ACHN (cell line): ENCODE results near the gene CACNA1C.

Experiments used
- DNase-seq: peaks from one replicate; pipeline ENCODE4 v3.0.0-alpha.2; 2015
- in situ Hi-C: cut with HindIII; loops from 2 replicates; pipeline ENCODE4 v1.10.0; 2017; ENCODE audit warnings: low sequenced_read_pairs, low pct_ligation_motif_present, low pct_unique_long_range_greater_than_20kb

The CACNA1C gene

DNA sequence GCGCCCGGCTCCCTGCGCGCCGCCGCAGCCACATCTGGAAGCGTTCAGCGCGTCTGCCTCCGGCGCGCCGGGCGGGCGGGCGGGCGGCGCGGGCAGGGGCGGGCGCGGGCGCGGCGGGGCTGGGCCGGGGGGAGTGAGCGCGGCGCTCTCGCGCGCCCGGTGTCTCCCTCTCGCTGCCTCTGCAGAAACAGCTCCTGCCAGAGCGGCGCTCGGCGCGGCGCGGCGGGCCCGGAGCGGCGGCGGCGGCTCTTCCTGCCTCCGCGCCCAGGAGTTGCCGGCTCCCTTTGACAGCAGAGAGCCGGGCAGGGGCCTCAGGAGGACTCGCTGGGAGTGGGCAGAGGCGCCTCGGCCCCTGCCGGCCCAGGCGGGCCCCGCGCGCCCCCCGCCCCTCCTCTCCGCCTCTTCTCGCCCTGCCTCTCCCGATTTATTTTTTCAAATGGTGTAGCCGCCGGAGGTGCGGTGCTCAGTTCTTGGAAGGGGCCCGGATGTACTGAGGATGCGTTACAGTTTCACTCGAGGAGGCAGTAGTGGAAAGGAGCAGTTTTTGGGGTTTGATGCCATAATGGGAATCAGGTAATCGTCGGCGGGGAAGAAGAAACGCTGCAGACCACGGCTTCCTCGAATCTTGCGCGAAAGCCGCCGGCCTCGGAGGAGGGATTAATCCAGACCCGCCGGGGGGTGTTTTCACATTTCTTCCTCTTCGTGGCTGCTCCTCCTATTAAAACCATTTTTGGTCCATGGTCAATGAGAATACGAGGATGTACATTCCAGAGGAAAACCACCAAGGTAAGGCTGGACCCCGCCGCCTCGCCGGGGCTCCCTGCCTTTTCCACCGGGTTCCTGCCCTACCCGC is at the start of gene CACNA1C:
TSS of gene CACNA1C (plus strand) at position 162 of the 853 bp plus-strand sequence. CDS start at position 738, 576 bp downstream.
- DNase-seq, result peak; percentile 54
- in situ Hi-C loops, result no loop called here

DNA sequence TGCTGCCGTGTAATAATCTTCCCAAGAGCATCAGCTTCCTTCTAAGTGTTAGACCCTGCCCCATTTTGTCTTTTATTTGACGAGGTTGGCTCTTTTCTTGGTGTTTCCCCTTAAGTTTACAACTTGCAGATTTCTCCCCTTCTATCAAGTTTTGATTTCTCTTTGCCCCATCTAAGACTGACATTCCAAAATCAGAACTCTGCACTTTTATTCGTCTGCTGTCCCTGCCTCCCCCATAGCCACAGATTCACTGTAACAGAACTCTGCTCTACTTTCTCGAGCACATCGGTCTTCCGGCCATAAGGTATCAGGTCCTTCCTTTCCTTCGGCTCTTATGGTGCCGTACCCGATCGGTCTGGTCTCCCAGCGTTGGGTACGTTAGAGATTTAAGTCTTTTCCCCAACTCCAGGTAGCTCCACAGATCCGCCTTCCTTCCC is 49.1 kb upstream of the CACNA1C start:
- in situ Hi-C loops, result no loop called here
- peak; percentile 58 for DNase-seq

- in situ Hi-C loops, result no loop called here
- DNase-seq, result peak; percentile 98
These were observed 48.5 kb upstream of the CACNA1C start, which contains the start of gene DCP1B for GRCh38 chr12:2004113-2004929. TSS of gene DCP1B (minus strand) at chr12:2004457. CDS start at chr12:2004431, 26 bp downstream.

GRCh38 chr12:2008677-2009076 is 44.1 kb upstream of the CACNA1C start:
- DNase-seq, result no peak
- in situ Hi-C loops, result no loop called here

- DNase-seq, result no peak
- in situ Hi-C loops, result no loop called here
These were observed 43.2 kb upstream of the CACNA1C start for GRCh38 chr12:2009623-2010022.

GRCh38 chr12:2011643-2012607 is 40.9 kb upstream of the CACNA1C start:
- in situ Hi-C loops, result no loop called here
- no peak for DNase-seq

GRCh38 chr12:2013086-2013485 is 39.7 kb upstream of the CACNA1C start:
- in situ Hi-C loops, result no loop called here
- DNase-seq, result no peak

DNA sequence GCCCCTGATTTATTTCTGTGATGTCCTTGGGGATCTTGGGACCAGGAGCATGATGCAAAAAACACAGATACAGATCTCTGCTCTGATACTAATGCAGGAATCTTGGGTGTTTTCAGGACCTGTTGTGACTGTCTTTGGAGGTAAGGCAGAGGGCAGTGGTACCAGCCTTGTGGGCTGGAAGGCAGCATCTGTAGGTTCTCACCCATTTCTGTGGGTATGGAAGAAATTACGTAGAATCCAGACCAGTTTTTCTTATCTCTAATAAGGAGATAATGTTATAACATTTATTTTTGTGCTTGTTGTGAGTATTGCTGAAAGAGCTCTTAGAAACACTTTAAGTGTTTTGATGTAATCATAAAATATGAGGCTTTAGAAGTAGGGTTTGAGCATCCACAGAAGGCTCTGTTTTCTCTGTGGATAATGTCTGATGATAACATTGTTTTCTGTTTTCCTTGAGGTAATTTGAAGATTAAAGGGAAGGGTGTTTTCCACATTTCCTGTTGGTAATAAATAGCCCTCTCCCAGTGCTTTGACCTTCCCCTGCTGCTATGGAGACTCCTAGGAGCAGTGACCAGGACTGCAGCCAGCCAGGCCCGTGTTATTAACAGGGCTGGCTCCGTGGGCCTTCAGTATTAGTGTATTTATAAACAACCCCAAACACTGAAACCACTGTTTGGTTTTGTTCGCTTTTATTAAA is 39.1 kb upstream of the CACNA1C start:
- DNase-seq, result no peak
- in situ Hi-C loops, result no loop called here

- no peak for DNase-seq
- in situ Hi-C loops, result no loop called here
These were observed 38.6 kb upstream of the CACNA1C start for GRCh38 chr12:2014231-2014630.

DNA sequence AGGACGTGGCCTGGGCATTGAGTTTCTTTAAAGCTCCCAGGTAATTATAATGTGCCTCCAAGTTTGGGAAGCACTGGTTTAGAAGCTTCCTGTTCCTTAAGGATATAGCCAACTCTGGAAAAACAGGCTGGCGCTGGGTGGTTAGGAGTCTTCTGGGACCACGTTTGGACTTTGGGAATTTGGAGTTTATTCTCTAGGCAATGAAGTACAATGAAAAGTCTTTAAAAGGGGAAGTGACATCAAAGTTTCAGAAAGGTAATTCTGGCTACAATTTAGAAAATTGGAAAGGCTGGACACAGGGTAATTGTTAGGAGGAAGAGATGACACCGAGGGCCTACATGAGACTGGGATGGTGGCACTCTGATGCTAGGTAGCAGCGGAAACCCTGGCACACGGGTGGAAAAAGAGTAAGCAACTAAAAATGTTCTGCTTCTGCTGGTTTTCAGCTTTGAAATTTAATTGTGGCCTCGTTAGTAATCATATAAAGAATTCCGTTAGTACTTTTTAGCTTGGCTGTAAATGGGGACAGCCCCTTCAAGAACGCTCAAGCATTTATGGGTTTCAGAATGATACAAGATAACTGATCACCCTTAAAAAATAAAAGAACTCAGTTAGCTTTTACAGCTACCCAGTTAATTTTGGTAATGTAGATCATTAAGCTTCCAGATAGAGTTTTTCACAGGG is 35.8 kb upstream of the CACNA1C start:
- no peak for DNase-seq
- in situ Hi-C loops, result no loop called here

GRCh38 chr12:2017546-2018337 is 35.0 kb upstream of the CACNA1C start:
- DNase-seq, result no peak
- in situ Hi-C loops, result no loop called here

DNA sequence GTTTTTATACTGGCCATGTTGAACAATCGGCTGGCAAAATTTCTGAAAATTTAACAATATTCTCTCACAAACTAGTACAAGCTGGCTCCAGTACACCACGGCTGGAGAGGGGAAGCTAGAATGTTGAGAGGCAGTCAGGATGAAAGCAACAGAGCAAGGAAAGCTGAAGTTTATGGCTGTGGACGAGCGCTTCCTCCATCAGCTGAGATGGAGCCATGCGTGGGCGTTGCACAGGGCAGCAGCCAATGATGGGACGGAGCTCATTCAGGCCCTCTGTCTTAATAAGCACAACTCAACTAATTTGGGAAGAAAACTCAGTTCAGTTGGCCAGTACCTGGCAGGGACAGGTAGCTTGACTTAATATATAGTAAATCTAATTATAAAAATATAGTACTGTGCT is 34.4 kb upstream of the CACNA1C start:
- DNase-seq, result no peak
- in situ Hi-C loops, result no loop called here

DNA sequence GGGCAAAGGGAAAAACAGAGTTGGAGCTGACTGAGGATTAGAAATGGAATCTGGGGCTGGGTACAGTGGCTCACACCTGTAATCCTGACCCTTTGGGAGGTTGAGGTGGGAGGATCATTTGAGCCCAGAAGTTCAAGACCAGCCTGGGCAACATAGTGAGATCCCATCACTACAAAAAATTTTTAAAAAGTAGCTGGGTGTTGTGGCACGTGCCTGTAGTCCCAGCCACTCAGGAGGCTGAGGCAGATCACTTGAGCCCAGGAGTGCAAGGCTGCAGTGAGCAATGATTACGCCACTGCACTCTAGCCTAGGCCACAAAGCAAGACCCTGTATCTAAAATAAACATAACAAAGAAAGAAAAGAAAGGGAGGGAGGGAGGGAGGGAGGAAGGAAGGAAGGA is 33.7 kb upstream of the CACNA1C start:
- in situ Hi-C loops, result no loop called here

GRCh38 chr12:2020511-2020910 is 32.3 kb upstream of the CACNA1C start:
- in situ Hi-C loops, result no loop called here
- no peak for DNase-seq

More for the DNA sequence above, 33.7 kb upstream of the CACNA1C start:
- no peak for DNase-seq

GRCh38 chr12:2023365-2023764 is 29.4 kb upstream of the CACNA1C start:
- in situ Hi-C loops, result no loop called here
- DNase-seq, result no peak

DNA sequence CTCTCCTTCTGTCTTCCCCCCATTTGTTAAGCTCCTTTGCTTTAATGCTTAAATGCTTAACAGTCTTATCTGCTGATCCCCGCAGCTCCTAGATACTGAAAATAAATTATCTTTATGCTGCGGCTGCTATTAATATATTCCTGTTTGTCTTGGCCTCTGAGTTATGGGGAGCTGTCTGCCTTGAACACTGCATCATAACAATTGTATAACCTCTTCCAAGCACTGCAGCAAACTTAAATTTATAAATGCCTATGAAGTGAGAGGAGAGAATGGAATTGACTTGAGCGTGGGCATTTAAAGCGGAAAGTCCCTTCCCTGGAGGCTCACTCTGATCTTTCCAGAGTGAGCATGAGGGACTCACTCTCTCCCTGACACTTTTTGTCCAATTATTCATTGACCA is 25.4 kb upstream of the CACNA1C start:
- no peak for DNase-seq
- in situ Hi-C loops, result no loop called here

GRCh38 chr12:2029851-2030250 is 22.9 kb upstream of the CACNA1C start:
- in situ Hi-C loops, result no loop called here
- DNase-seq, result no peak
